Measurements from ENCODE around the gene SH2D1B.

Gene SH2D1B

DNA sequence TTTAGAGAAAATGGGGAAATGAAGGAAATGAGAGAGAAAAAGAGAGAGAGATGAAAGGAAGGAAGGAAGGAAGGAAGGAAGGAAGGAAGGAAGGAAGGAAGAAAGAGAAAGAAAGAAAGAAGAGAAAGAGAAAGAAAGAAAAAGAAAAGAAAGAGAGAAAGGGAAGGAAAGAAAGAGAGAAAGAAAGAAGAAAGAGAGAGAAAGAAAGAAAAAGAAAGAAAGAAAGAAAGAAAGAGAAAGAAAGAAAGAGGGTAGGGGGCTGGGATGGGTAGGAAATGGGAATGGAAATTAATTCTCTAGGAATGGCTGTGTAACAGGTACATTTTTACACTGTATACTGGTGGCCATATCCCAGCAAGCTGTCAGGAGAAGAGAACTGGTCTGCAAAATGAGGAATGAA lies 4.3 kb upstream of the SH2D1B start:
- TF ChIP-seq YY1 (IDR thresholded peaks at IDR 0.05; ENCODE audit: low read depth) = no peak
- TF ChIP-seq, protein P1, sequence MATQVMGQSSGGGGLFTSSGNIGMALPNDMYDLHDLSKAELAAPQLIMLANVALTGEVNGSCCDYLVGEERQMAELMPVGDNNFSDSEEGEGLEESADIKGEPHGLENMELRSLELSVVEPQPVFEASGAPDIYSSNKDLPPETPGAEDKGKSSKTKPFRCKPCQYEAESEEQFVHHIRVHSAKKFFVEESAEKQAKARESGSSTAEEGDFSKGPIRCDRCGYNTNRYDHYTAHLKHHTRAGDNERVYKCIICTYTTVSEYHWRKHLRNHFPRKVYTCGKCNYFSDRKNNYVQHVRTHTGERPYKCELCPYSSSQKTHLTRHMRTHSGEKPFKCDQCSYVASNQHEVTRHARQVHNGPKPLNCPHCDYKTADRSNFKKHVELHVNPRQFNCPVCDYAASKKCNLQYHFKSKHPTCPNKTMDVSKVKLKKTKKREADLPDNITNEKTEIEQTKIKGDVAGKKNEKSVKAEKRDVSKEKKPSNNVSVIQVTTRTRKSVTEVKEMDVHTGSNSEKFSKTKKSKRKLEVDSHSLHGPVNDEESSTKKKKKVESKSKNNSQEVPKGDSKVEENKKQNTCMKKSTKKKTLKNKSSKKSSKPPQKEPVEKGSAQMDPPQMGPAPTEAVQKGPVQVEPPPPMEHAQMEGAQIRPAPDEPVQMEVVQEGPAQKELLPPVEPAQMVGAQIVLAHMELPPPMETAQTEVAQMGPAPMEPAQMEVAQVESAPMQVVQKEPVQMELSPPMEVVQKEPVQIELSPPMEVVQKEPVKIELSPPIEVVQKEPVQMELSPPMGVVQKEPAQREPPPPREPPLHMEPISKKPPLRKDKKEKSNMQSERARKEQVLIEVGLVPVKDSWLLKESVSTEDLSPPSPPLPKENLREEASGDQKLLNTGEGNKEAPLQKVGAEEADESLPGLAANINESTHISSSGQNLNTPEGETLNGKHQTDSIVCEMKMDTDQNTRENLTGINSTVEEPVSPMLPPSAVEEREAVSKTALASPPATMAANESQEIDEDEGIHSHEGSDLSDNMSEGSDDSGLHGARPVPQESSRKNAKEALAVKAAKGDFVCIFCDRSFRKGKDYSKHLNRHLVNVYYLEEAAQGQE (IDR thresholded peaks at IDR 0.05; ENCODE audit: low read depth) = no peak
- TF ChIP-seq NFIC (IDR thresholded peaks at IDR 0.05) = no peak
- no peak for TF ChIP-seq EGR1 (IDR thresholded peaks at IDR 0.05)

DNA sequence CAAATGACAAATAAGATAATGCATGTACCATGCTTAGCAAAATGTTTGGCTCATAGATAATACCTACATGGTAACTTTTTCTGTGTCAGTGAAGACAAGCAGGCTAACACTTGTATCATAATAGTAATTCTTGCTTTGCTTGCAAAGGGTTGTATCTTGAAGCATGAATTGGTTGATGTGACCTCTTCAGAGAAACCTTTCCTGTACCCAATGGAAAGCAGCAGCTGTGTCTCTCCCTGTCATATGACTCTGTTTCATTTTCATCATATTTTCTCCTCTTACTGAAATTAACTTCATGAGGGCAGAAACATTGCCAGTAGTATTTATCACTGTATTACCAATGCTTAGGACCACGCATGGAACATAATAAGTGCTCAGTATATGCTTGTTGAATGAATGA lies 4.4 kb downstream of the SH2D1B start:
- no peak for TF ChIP-seq ZBTB7A (IDR thresholded peaks at IDR 0.05; ENCODE audit: low read depth)
- TF ChIP-seq YY1 (IDR thresholded peaks at IDR 0.05; ENCODE audit: low read depth) = no peak
- no peak for TF ChIP-seq FOXM1 (IDR thresholded peaks at IDR 0.05; ENCODE audit: borderline replicate concordance, low read depth)
- TF ChIP-seq, protein P1 (IDR thresholded peaks at IDR 0.05; ENCODE audit: low read depth) = no peak
- TF ChIP-seq, protein P2, sequence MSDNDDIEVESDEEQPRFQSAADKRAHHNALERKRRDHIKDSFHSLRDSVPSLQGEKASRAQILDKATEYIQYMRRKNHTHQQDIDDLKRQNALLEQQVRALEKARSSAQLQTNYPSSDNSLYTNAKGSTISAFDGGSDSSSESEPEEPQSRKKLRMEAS (IDR thresholded peaks at IDR 0.05) = no peak
- no peak for TF ChIP-seq CREB1 (IDR thresholded peaks at IDR 0.05; ENCODE audit: low read depth)
- no peak for TF ChIP-seq TEAD4 (IDR thresholded peaks at IDR 0.05)
- TF ChIP-seq CEBPB (IDR thresholded peaks at IDR 0.05) = no peak
- TF ChIP-seq NFIC (IDR thresholded peaks at IDR 0.05) = no peak
- no peak for TF ChIP-seq TAF1 (IDR thresholded peaks at IDR 0.05; ENCODE audit: low read depth)
- TF ChIP-seq, protein P3, sequence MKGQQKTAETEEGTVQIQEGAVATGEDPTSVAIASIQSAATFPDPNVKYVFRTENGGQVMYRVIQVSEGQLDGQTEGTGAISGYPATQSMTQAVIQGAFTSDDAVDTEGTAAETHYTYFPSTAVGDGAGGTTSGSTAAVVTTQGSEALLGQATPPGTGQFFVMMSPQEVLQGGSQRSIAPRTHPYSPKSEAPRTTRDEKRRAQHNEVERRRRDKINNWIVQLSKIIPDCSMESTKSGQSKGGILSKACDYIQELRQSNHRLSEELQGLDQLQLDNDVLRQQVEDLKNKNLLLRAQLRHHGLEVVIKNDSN (IDR thresholded peaks at IDR 0.05) = no peak
- no peak for TF ChIP-seq EP300 (IDR thresholded peaks at IDR 0.05; ENCODE audit: borderline replicate concordance)
- TF ChIP-seq EGR1 (IDR thresholded peaks at IDR 0.05) = no peak
- TF ChIP-seq TCF12 (IDR thresholded peaks at IDR 0.05; ENCODE audit: low read depth) = no peak
- TF ChIP-seq RAD21 (IDR thresholded peaks at IDR 0.05; ENCODE audit: low read depth) = no peak

DNA sequence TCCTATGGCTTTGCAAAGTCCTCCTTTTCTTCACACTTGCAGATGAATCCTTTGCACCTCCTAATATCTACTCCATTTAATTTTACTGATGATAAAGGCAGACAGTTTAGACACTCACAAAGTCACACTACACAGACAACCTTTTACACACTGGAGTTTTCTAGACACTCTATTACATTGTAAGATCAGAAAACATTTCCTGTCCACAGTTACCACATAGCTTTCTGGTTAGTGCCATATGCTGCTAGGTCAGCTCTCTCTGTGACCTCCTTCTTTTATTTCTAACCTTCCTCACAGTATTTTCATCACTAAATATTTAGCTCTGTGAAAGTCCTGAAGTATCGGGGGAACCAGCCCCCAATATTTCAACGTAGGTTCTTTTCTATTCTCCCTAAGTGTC lies 5.1 kb downstream of the SH2D1B start:
- TF ChIP-seq TAF1 (IDR thresholded peaks at IDR 0.05; ENCODE audit: low read depth) (no peak), CREB1 (IDR thresholded peaks at IDR 0.05; ENCODE audit: low read depth) (no peak), FOXM1 (IDR thresholded peaks at IDR 0.05; ENCODE audit: borderline replicate concordance, low read depth) (no peak)
- TF ChIP-seq, protein P2 (IDR thresholded peaks at IDR 0.05) = no peak
- TF ChIP-seq, protein P1 (IDR thresholded peaks at IDR 0.05; ENCODE audit: low read depth) = no peak

DNA sequence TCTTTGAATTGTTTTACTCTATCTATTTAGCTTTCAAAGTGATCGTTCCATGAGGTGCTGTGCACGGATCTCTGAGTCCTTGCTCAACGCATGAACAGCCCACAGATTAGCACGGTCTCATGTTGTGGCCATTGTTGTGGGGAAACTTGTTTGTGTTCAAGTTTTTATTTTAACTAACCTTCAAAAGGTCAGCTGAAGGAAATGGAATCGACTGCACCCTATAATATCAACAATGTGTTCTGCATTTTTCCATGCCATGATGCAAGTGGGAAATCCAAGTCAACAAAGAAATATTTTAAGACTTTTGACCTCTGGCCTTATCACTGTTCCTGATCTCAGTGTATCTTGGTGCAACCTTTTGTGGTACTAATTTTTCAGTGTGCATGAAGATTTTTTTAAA lies 6.1 kb downstream of the SH2D1B start:
- TF ChIP-seq ZBTB7A (IDR thresholded peaks at IDR 0.05; ENCODE audit: low read depth) = no peak
- no peak for TF ChIP-seq FOXM1 (IDR thresholded peaks at IDR 0.05; ENCODE audit: borderline replicate concordance, low read depth)
- TF ChIP-seq TEAD4 (IDR thresholded peaks at IDR 0.05) = no peak
- TF ChIP-seq TAF1 (IDR thresholded peaks at IDR 0.05; ENCODE audit: low read depth) = no peak
- no peak for TF ChIP-seq CREB1 (IDR thresholded peaks at IDR 0.05; ENCODE audit: low read depth)

DNA sequence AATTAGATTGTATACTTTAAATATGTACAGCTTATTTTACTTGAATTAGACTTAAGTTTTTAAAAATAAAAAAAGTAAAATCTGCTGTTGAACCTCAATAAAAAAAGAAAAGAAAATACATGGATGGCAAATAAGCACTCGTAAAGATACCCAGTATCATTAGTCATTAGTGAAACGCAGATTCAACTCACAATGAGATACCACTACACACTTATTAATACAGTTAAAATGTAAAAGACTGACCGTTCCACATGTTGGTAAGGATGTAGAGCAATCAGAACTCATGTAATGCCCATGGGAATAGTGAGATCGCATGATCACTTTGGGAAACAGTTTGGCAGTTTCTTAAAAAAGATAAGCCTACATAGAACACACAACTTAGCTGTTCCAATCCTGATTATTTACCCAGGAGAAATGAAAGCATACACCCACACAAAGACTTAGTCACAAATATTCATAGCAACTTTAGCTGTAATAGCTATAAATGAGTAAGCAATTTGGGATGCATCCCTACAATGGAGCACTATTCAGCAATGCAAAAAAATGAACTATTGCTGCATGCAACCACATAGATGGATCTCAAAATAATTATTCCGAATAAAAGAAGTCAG lies 7.3 kb downstream of the SH2D1B start:
- no peak for TF ChIP-seq TAF1 (IDR thresholded peaks at IDR 0.05; ENCODE audit: low read depth)
- TF ChIP-seq EGR1 (IDR thresholded peaks at IDR 0.05) = no peak
- no peak for TF ChIP-seq RAD21 (IDR thresholded peaks at IDR 0.05; ENCODE audit: low read depth)
- TF ChIP-seq TCF12 (IDR thresholded peaks at IDR 0.05; ENCODE audit: low read depth) = no peak
- no peak for TF ChIP-seq FOXM1 (IDR thresholded peaks at IDR 0.05; ENCODE audit: borderline replicate concordance, low read depth)
- TF ChIP-seq CREB1 (IDR thresholded peaks at IDR 0.05; ENCODE audit: low read depth) = no peak
- TF ChIP-seq CEBPB (IDR thresholded peaks at IDR 0.05) = no peak
- TF ChIP-seq, protein P2 (IDR thresholded peaks at IDR 0.05) = no peak
- TF ChIP-seq NFIC (IDR thresholded peaks at IDR 0.05) = no peak
- TF ChIP-seq YY1 (IDR thresholded peaks at IDR 0.05; ENCODE audit: low read depth) = no peak
- TF ChIP-seq ZBTB7A (IDR thresholded peaks at IDR 0.05; ENCODE audit: low read depth) = no peak
- TF ChIP-seq EP300 (IDR thresholded peaks at IDR 0.05; ENCODE audit: borderline replicate concordance) = no peak
- no peak for TF ChIP-seq TEAD4 (IDR thresholded peaks at IDR 0.05)
- TF ChIP-seq, protein P3 (IDR thresholded peaks at IDR 0.05) = no peak
- TF ChIP-seq, protein P1 (IDR thresholded peaks at IDR 0.05; ENCODE audit: low read depth) = no peak
